Fibroblast of lung (primary cell): ENCODE results near the gene EFCAB7.

Source experiments
- EZH2 ChIP-seq: IDR thresholded peaks from 2 replicates; pipeline ENCODE4 v1.5.1; 2012; ENCODE audit warnings: low read length, control low read depth, mild to moderate bottlenecking; ENCODE audit errors: missing control alignments
- TF ChIP-seq, protein P1 (sequence below), 2 donors: IDR thresholded peaks in 1 of 2; conservative IDR thresholded peaks in 1 of 2; 1 replicate in 1 of 2; 2 replicates in 1 of 2; pipeline ENCODE4 v1.5.1; 2011 to 2012; ENCODE audit warnings: low read length in 2 of 2, control low read depth in 1 of 2, inconsistent platforms in 1 of 2, low read depth in 1 of 2, mild to moderate bottlenecking in 1 of 2

DNA sequence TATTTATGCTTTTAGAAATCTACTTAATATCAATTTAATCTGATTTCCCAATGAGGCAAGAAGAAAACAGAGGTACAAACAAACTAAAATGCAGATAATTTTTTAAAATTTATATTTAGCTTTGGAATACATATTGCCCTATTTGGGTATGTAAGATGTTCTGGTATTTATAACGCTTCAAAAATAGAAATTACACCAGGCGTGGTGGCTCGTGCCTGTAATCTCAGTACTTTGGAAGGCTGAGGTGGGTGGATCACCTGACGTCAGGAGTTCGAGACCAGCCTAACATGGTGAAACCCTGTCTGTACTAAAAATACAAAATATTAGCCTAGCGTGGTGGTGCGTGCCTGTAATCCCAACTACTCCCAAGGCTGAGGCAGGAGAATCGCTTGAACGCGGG is 13.6 kb upstream of the EFCAB7 start:
- TF ChIP-seq, protein P1, sequence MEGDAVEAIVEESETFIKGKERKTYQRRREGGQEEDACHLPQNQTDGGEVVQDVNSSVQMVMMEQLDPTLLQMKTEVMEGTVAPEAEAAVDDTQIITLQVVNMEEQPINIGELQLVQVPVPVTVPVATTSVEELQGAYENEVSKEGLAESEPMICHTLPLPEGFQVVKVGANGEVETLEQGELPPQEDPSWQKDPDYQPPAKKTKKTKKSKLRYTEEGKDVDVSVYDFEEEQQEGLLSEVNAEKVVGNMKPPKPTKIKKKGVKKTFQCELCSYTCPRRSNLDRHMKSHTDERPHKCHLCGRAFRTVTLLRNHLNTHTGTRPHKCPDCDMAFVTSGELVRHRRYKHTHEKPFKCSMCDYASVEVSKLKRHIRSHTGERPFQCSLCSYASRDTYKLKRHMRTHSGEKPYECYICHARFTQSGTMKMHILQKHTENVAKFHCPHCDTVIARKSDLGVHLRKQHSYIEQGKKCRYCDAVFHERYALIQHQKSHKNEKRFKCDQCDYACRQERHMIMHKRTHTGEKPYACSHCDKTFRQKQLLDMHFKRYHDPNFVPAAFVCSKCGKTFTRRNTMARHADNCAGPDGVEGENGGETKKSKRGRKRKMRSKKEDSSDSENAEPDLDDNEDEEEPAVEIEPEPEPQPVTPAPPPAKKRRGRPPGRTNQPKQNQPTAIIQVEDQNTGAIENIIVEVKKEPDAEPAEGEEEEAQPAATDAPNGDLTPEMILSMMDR (conservative IDR thresholded peaks at IDR 0.05 in 1 of 2, IDR thresholded peaks at IDR 0.05 in 1 of 2; ENCODE audit: low read depth in 1 of 2, low read length in 2 of 2) = no peak
- TF ChIP-seq EZH2 = no peak
